Fibroblast of skin of right quadriceps (primary cell): ENCODE results near the gene LSM10.

Experiments used
- DNase-seq: peaks from one replicate; pipeline ENCODE4 v3.0.0-alpha.2; 2013

LSM10 gene

GRCh38 chr1:36349839-36350238 lies 47.9 kb downstream of the LSM10 start:
- DNase-seq: no peak

- peak; percentile 32 for DNase-seq
Measured at GRCh38 chr1:36349241-36349671, 48.5 kb downstream of the LSM10 start.

- DNase-seq: no peak
Measured at GRCh38 chr1:36346741-36347370, 50.9 kb downstream of the LSM10 start.

GRCh38 chr1:36345353-36345752 lies 52.4 kb downstream of the LSM10 start:
- no peak for DNase-seq

- no peak for DNase-seq
Measured at GRCh38 chr1:36344395-36344680, 53.4 kb downstream of the LSM10 start.

- no peak for DNase-seq
Measured at GRCh38 chr1:36343651-36344394, 53.9 kb downstream of the LSM10 start.
